GM12878 (cell line): Measurements from ENCODE around the gene ZNF276. TPM values are rescaled to one million over a fixed set of nuclear protein-coding genes. Genes with fewer than 3 reads are reported as not detected.
A peak's percentile ranks its signal among the peaks of the same experiment; 100 is the strongest.

Source experiments
- CREM ChIP-seq: IDR thresholded peaks from 2 replicates; pipeline ENCODE4 v1.6.1; 2014; ENCODE audit warnings: antibody characterized with exemption, low read depth
- EED ChIP-seq: sonication (generic); IDR thresholded peaks from 2 replicates; pipeline ENCODE4 v1.6.1; 2016; ENCODE audit warnings: antibody characterized with exemption, low read depth
- EZH2 ChIP-seq: IDR thresholded peaks from 2 replicates; pipeline ENCODE4 v1.6.1; 2012; ENCODE audit warnings: low read depth, mild to moderate bottlenecking, control low read depth, inconsistent platforms, low read length, borderline replicate concordance; ENCODE audit not compliant: control insufficient read depth
- HCFC1 ChIP-seq: fragments of 150-350 bp; IDR thresholded peaks from 2 replicates; pipeline ENCODE4 v1.6.1; 2014; ENCODE audit warnings: low read length
- HDGF ChIP-seq: fragments of 450-650 bp; IDR thresholded peaks from 2 replicates; pipeline ENCODE4 v1.6.1; 2016; ENCODE audit warnings: antibody characterized with exemption
- HSF1 ChIP-seq: fragments of 150-350 bp; IDR thresholded peaks from 2 replicates; pipeline ENCODE4 v1.6.1; 2014; ENCODE audit warnings: mild to moderate bottlenecking, low read depth, low read length
- IKZF2 ChIP-seq, 2 experiments: fragments of 450-650 bp; IDR thresholded peaks; 2 replicates each; pipeline ENCODE4 v1.6.1; 2017; ENCODE audit warnings: mild to moderate bottlenecking in 2 of 2, moderate library complexity in 2 of 2
- IRF3 ChIP-seq: fragments of 450-650 bp; IDR thresholded peaks from 2 replicates; pipeline ENCODE4 v1.6.1; 2014; ENCODE audit warnings: mild to moderate bottlenecking
- LARP7 ChIP-seq: fragments of 450-650 bp; IDR thresholded peaks from 2 replicates; pipeline ENCODE4 v1.6.1; 2017; ENCODE audit warnings: mild to moderate bottlenecking
- MXI1 ChIP-seq: fragments of 150-350 bp; IDR thresholded peaks from 2 replicates; pipeline ENCODE4 v1.6.1; 2011; ENCODE audit warnings: low read depth, mild to moderate bottlenecking, inconsistent platforms, low read length, improper control_type of control experiment
- MYB ChIP-seq: fragments of 150-350 bp; IDR thresholded peaks from 2 replicates; pipeline ENCODE4 v1.6.1; 2014; ENCODE audit warnings: mild to moderate bottlenecking, low read depth, low read length, borderline replicate concordance
- MYC ChIP-seq: IDR thresholded peaks from 2 replicates; pipeline ENCODE4 v1.6.1; 2011; ENCODE audit warnings: mild to moderate bottlenecking, low read length, moderate library complexity, inconsistent platforms; ENCODE audit not compliant: insufficient read depth, insufficient replicate concordance, insufficient read length, severe bottlenecking
- NFYB ChIP-seq: IDR thresholded peaks from 2 replicates; pipeline ENCODE4 v1.6.1; 2011; ENCODE audit warnings: low read depth, mild to moderate bottlenecking, low read length, improper control_type of control experiment, moderate library complexity; ENCODE audit not compliant: insufficient read depth
- PAX5 ChIP-seq: IDR thresholded peaks from 2 replicates; pipeline ENCODE4 v1.6.1; 2011; ENCODE audit warnings: low read depth, low read length, borderline replicate concordance
- POLR2A ChIP-seq: IDR thresholded peaks from 2 replicates; pipeline ENCODE4 v1.6.1; 2011; ENCODE audit warnings: low read depth, mild to moderate bottlenecking, low read length
- POLR2AphosphoS5 ChIP-seq: IDR thresholded peaks from 2 replicates; pipeline ENCODE4 v1.6.1; 2011; ENCODE audit warnings: mild to moderate bottlenecking, low read length, inconsistent platforms
- SKIL ChIP-seq: fragments of 450-650 bp; IDR thresholded peaks from 2 replicates; pipeline ENCODE4 v1.6.1; 2017; ENCODE audit warnings: mild to moderate bottlenecking, low read depth, inconsistent platforms; ENCODE audit not compliant: poor library complexity, severe bottlenecking
- SMAD1 ChIP-seq: fragments of 450-650 bp; IDR thresholded peaks from 2 replicates; pipeline ENCODE4 v1.6.1; 2018; ENCODE audit warnings: mild to moderate bottlenecking, low read depth; ENCODE audit not compliant: partially characterized antibody
- SMARCA5 ChIP-seq: fragments of 450-650 bp; IDR thresholded peaks from 2 replicates; pipeline ENCODE4 v1.6.1; 2017; ENCODE audit warnings: mild to moderate bottlenecking
- SP1 ChIP-seq: IDR thresholded peaks from one replicate; pipeline ENCODE4 v1.6.1; 2011; ENCODE audit warnings: low read depth, low read length
- SREBF2 ChIP-seq: IDR thresholded peaks from 2 replicates; pipeline ENCODE4 v1.6.1; 2012; ENCODE audit warnings: mild to moderate bottlenecking, low read length
- TCF3 ChIP-seq: IDR thresholded peaks from 2 replicates; pipeline ENCODE4 v1.6.1; 2012; ENCODE audit warnings: low read depth, mild to moderate bottlenecking, low read length, borderline replicate concordance; ENCODE audit not compliant: insufficient read depth
- ZNF217 ChIP-seq: fragments of 450-650 bp; IDR thresholded peaks from 2 replicates; pipeline ENCODE4 v1.6.1; 2017; ENCODE audit warnings: antibody characterized with exemption, mild to moderate bottlenecking
- ZNF274 ChIP-seq: IDR thresholded peaks from one replicate; pipeline ENCODE4 v1.8.0; 2011; ENCODE audit not compliant: insufficient read length, insufficient read depth
- ZSCAN29 ChIP-seq: fragments of 450-650 bp; IDR thresholded peaks from 2 replicates; pipeline ENCODE4 v1.6.1; 2017; ENCODE audit warnings: mild to moderate bottlenecking, moderate library complexity
- polyA plus RNA-seq, 11 experiments: library from polyadenylated mRNA; depleted of rRNA in 4 of 11; unstranded in 6 of 11; stranded (reverse) in 5 of 11; fragments of >200 nt; fragmentation: Nextera tagmentation in 4 of 11; fragmentation: Illumina TruSeq in 1 of 11; extraction: Ambion mirVana in 4 of 11; extraction: Trizol in 1 of 11; gene quantifications; 1 replicate in 1 of 11; 2 replicates in 10 of 11; pipeline versions ENCODE4 v1.2.1 to v1.2.3, GENCODE V29; 2011 to 2016; ENCODE audit warnings: inconsistent platforms in 2 of 11, missing spikeins in 2 of 11, low read depth in 1 of 11
- total RNA-seq, 4 experiments: library from RNA; depleted of rRNA in 3 of 4; stranded (reverse); fragments of >200 nt in 3 of 4; fragmentation: Illumina TruSeq in 1 of 4; extraction: Trizol in 1 of 4; gene quantifications; 2 replicates each; pipeline versions ENCODE4 v1.2.1 to v1.2.3, GENCODE V29; 2013 to 2021

ZNF276 gene
- total and polyA plus RNA-seq, 10 of the 15 experiments (the other 5 are each of a cell fraction or from before 2014, with no cell fraction given): 0.27 to 22.7 (median 8.7) TPM

GRCh38 chr16:89711601-89712273 is 9.6 kb upstream of the ZNF276 start (continued):
- TF ChIP-seq HDGF: no peak
- TF ChIP-seq EED: 0 out of 2 replicates have a peak, but pooled peaks have one; percentile 22
- no peak for TF ChIP-seq IRF3
- TF ChIP-seq TCF3: 0 out of 2 replicates have a peak, but pooled peaks have one; percentile 26
- TF ChIP-seq POLR2A: peak; percentile 91
- TF ChIP-seq SMAD1: no peak
- TF ChIP-seq IKZF2 (IDR thresholded peaks at IDR 0.05): no peak
- no peak for TF ChIP-seq CREM
- no peak for TF ChIP-seq ZNF217
- peak; percentile 58; the same call in 1 of the 2 replicates for TF ChIP-seq MXI1
- peak; percentile 49; the same call in 1 of the 2 replicates for TF ChIP-seq SMARCA5
- TF ChIP-seq PAX5: no peak
- TF ChIP-seq SKIL: no peak
- TF ChIP-seq MYC: no peak
- TF ChIP-seq SREBF2: no peak
- TF ChIP-seq ZNF274: no peak
- no peak for TF ChIP-seq SP1
- TF ChIP-seq POLR2AphosphoS5: peak; percentile 83
- TF ChIP-seq LARP7: peak; percentile 33; the same call in 1 of the 2 replicates
- TF ChIP-seq ZSCAN29: no peak
- TF ChIP-seq HSF1: no peak
- TF ChIP-seq NFYB: no peak
- no peak for TF ChIP-seq MYB
- TF ChIP-seq HCFC1: no peak
- TF ChIP-seq EZH2: no peak
